SU-DHL-6 (cell line): ENCODE measurements around the gene MR1.

Source experiments
- EZH2phosphoT487 ChIP-seq: fragments of 200-600 bp; sonication (generic), shearing (Covaris generic); conservative IDR thresholded peaks from 2 replicates; pipeline ENCODE4 v1.6.1; 2018; ENCODE audit warnings: mild to moderate bottlenecking, antibody characterized with exemption, low read length, moderate library complexity, mixed read lengths
- TF ChIP-seq, protein P1 (sequence below): fragments of 200-600 bp; sonication (generic); IDR thresholded peaks from one replicate; pipeline ENCODE4 v1.5.1; 2017; ENCODE audit warnings: antibody characterized with exemption, mild to moderate bottlenecking, low read length, moderate library complexity; ENCODE audit not compliant: insufficient read depth, poor library complexity, severe bottlenecking

DNA sequence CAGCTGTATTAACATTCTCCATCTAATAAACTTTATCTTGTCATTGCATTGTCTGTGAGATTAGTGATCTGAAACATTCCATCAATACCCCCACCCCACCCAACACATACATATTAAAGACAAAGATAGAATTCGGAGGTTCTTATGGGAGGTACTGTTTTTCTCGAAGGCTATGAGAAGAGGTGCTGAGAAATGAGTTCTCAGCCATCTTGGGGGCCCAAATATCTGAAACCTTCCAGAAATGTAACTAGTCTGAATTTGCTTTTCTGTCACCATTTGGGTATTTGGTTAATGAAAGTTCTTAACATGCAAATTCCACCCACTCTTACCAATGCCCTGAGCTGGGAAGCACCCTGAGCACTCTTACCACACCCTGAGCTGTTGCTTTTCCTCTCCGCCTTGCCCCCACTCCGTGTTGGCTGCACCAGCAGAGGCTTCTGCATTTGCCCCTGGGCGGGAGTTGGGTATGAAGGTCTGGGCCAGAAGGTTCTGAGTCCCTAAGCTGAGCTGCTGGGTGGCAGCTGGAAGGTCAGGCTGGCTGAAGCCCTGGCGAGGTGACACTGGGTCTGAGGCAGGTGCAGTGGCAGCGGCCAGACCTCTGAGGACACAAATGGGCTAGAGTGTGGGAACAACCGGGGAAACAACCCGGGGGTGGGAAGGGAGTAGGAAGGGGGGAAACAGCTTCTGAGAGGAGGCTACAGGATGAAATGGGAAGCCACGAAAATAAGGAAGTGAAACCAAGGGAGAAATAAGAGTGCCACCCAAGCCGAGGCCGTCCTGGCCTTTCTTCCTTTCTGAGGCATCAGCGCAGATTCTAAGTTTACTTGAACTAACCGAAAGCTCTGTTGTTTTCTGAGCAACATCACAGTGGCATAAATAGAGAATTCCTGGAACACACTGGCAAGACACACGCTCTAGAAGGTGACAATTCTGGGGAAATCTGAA lies 28.4 kb downstream of the MR1 start:
- TF ChIP-seq, protein P1, sequence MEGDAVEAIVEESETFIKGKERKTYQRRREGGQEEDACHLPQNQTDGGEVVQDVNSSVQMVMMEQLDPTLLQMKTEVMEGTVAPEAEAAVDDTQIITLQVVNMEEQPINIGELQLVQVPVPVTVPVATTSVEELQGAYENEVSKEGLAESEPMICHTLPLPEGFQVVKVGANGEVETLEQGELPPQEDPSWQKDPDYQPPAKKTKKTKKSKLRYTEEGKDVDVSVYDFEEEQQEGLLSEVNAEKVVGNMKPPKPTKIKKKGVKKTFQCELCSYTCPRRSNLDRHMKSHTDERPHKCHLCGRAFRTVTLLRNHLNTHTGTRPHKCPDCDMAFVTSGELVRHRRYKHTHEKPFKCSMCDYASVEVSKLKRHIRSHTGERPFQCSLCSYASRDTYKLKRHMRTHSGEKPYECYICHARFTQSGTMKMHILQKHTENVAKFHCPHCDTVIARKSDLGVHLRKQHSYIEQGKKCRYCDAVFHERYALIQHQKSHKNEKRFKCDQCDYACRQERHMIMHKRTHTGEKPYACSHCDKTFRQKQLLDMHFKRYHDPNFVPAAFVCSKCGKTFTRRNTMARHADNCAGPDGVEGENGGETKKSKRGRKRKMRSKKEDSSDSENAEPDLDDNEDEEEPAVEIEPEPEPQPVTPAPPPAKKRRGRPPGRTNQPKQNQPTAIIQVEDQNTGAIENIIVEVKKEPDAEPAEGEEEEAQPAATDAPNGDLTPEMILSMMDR, result no peak
- no peak for TF ChIP-seq EZH2phosphoT487
